GM18867 (cell line): ENCODE results near the gene MYOZ3.
A peak's percentile ranks its signal among the peaks of the same experiment; 100 is the strongest.

ENCODE experiments used
- ATAC-seq: cut with Tn5 transposase; IDR thresholded peaks from one replicate; pipeline ENCODE4 v1.9.1; 2021; ENCODE audit warnings: mild to moderate bottlenecking, moderate library complexity; ENCODE audit not compliant: unreplicated experiment

MYOZ3 gene

GRCh38 chr5:150661086-150661485 lies at the start of gene MYOZ3:
MYOZ3 (plus strand) TSS chr5:150661251; CDS start chr5:150662942, 1,691 bp downstream.
- no peak for ATAC-seq

GRCh38 chr5:150612405-150612804 lies 48.6 kb upstream of the MYOZ3 start:
- ATAC-seq: no peak

- ATAC-seq: no peak
Measured at GRCh38 chr5:150612905-150613670, 48.0 kb upstream of the MYOZ3 start.

- ATAC-seq: no peak
Measured at GRCh38 chr5:150613991-150614660, 46.9 kb upstream of the MYOZ3 start.

- ATAC-seq: no peak
Measured at GRCh38 chr5:150614661-150615060, 46.4 kb upstream of the MYOZ3 start.

GRCh38 chr5:150615141-150615699 lies 45.8 kb upstream of the MYOZ3 start:
- ATAC-seq: no peak

GRCh38 chr5:150616024-150616470 lies 45.0 kb upstream of the MYOZ3 start:
- no peak for ATAC-seq

GRCh38 chr5:150616506-150616905 lies 44.5 kb upstream of the MYOZ3 start:
- no peak for ATAC-seq

GRCh38 chr5:150618163-150618562 lies 42.9 kb upstream of the MYOZ3 start:
- no peak for ATAC-seq

- no peak for ATAC-seq
Measured at GRCh38 chr5:150618588-150619281, 42.3 kb upstream of the MYOZ3 start.

- no peak for ATAC-seq
Measured at GRCh38 chr5:150619359-150620230, 41.5 kb upstream of the MYOZ3 start.

GRCh38 chr5:150621301-150621700 lies 39.8 kb upstream of the MYOZ3 start:
- ATAC-seq: no peak

GRCh38 chr5:150622157-150622556 lies 38.9 kb upstream of the MYOZ3 start:
- ATAC-seq: no peak

- ATAC-seq: no peak
Measured at GRCh38 chr5:150623152-150623877, 37.7 kb upstream of the MYOZ3 start.

- ATAC-seq: no peak
Measured at GRCh38 chr5:150623878-150624216, 37.2 kb upstream of the MYOZ3 start.

- ATAC-seq: peak; percentile 38
Measured at GRCh38 chr5:150624334-150625163, 36.5 kb upstream of the MYOZ3 start.

- no peak for ATAC-seq
Measured at GRCh38 chr5:150625164-150625535, 35.9 kb upstream of the MYOZ3 start.

GRCh38 chr5:150625831-150626746 lies 35.0 kb upstream of the MYOZ3 start:
- peak; percentile 38 for ATAC-seq
